ENCODE measurements around the gene CAMTA1.
A peak's percentile ranks its signal among the peaks of the same experiment; 100 is the strongest.

The CAMTA1 gene

DNA sequence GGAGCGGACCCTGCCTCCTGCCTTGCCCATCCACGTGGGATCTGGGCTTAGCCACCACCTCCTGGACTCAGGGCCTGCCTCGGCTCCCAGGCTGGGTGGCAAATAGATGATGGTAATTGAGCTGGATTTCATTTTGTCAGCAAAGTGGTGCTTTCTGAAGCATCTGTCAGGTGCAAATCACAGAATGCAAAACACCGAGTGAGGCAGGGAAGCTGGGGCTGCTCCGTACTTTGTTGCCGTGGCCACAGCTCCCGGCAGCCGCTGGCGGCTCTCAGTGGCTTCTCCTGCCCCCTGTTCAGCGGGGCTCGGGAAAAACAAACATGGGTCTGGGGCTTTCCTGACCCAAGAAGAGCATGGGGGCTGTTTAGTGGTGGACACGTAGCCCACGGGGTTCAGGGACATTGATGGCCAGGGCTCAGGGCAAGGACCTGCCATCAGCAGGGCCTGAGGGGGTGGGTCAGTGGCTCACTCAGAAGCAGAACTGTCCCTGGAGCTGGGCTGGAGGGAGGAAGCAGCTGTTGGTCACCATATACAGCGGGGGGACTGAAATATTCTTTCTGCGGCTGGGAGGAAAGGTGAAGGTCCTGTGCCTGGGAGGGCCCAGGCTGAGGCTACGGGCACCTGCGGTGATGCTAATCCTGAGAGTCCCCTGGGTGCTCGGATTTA, 855.8 kb downstream of the CAMTA1 start:
- no peak for DNase-seq (ENCODE audit: low read depth)

- no peak for DNase-seq (ENCODE audit: low read depth)
These were observed 856.5 kb downstream of the CAMTA1 start for GRCh38 chr1:7641587-7642417.

DNA sequence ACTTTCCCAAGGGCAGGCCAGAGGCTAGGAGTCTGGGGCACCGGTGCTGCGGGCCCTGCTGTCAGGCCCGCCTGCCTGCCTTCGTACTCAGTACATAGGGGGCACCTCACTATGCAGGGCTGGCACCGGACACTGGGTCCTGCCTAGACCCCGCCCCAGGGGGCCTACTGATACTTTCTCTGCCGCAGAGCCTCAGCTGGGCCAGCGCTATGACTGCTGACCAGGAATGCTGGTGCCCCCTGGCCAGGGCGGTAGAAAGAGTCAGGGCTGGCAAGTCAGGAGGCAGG, 857.1 kb downstream of the CAMTA1 start:
- no peak for DNase-seq (ENCODE audit: low read depth)

DNA sequence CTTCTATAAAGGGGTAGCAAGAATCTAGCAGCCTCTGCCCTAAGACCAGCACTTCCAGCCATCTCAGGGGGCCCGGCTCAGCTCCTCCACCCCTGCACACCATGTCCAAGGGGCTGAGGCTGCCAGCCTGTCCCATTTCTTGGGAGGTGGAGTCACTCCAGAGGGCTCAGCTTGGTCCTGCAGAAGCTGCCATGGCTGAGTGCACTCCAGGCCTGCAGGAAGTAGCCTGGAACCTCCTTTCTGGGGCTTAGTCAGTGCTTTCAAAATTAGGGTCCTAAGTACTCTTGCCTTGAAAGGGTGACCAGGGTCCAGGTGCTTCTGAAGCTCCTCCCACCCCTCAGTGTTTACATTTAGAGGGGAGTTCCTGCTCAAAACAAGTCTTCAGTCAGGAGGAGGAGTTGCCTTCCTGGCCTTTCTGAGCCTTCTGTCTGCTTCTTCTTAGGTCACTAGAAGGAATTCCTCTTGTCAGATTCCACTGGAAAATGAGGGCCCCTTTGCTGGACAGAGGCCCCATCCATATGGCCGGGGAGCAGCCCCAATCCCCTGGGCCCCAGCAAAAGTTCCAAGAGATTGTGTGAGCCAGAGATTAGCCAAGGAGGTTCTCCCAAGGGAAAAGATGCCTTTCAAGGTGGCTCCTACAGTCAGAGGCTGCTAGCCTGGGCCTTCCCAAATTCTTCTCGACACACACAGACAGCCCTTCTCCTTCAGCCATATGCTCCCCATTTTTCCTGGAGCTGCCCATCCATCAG, 857.7 kb downstream of the CAMTA1 start:
- DNase-seq (ENCODE audit: low read depth), result no peak

GRCh38 chr1:7643530-7643929, 858.3 kb downstream of the CAMTA1 start:
- DNase-seq (ENCODE audit: low read depth), result no peak

- no peak for DNase-seq (ENCODE audit: low read depth)
These were observed 858.8 kb downstream of the CAMTA1 start for GRCh38 chr1:7644086-7644485.

- DNase-seq (ENCODE audit: low read depth), result peak; percentile 21
These were observed 859.9 kb downstream of the CAMTA1 start for GRCh38 chr1:7644961-7645750.

DNA sequence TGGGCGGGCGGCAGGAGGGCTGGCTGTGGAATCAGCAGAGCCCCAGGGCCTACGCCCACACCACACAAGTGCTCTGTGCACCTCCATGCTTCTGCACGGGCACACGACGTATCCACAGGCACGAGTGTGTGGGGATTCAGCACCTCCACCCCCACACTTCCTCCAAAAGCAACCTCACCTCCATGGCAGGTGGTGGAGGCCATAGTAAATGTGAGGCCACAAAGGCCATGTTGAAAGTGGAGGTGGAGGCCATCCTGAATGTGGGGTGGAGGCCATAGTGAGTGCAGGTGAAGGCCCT, 860.4 kb downstream of the CAMTA1 start:
- no peak for DNase-seq (ENCODE audit: low read depth)

DNA sequence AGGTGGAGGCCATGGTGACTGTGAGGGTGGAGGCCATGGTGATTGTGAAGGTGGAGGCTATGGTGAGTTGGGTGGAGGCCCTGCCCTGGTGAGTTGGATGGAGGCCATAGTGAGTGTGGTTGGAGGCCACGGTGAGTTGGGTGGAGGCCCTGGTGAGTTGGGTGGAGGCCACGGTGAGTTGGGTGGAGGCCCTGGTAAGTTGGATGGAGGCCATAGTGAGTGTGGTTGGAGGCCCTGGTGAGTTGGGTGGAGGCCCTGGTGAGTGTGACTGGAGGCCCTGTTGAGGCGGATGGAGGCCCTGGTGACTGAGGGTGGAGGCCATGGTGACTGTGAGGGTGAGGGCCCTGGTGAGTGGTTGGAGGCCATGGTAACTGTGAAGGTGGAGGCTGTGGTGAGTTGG, 860.9 kb downstream of the CAMTA1 start:
- DNase-seq (ENCODE audit: low read depth), result no peak

- peak; percentile 21 for DNase-seq (ENCODE audit: low read depth)
These were observed 862.0 kb downstream of the CAMTA1 start for GRCh38 chr1:7646981-7647901.

DNA sequence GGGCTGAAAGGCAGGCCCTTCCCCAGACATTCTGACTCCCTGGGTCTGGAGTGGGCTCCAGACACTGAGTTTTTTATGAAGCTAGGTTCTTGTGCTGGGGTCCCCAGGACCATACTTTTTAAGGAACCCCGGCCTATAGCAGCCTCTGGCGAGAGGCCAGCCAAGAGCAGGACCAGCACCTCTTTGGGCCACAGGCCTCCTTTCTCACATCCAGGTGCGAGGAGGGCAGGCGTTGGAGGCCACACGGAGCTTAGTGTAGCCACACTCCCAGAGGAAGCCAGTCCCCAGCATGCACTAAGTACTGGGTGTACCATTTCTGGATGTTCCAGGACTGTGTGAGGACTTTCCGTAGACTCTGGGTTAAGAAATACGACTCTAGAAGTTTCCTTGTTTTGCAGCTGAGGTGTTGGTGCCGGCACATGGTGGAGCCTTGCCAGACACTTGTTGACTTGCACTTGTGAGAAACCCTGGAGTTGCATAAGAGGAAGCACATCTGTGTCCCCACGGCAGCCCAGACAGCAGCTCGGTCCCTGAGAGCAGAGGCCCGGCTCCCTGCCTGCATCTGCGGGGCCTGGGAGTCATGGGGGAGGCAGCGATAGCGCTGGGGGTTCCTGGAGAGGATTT, 863.6 kb downstream of the CAMTA1 start:
- peak; percentile 15 for DNase-seq (ENCODE audit: low read depth)

DNA sequence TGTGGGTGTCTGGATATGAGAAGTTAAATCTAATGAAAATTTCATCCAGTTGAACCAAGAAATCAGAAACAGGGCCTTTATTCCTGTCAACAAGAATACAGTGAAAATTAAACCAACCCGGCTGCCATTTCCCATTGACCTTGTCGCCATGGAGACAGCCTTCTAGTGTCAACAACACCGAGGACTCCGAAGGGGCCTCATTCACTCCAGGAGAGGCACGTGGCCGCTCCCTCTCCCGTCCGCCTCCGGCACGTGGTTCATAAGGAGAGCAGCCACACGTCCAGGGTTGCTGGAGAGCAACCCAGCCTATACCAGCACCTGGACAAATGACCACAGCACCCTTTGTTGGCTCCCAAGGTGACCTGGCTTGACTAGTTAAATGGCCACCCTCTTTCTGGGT, 865.5 kb downstream of the CAMTA1 start:
- no peak for DNase-seq (ENCODE audit: low read depth)

- no peak for DNase-seq (ENCODE audit: low read depth)
These were observed 865.9 kb downstream of the CAMTA1 start for GRCh38 chr1:7651203-7651602.

DNA sequence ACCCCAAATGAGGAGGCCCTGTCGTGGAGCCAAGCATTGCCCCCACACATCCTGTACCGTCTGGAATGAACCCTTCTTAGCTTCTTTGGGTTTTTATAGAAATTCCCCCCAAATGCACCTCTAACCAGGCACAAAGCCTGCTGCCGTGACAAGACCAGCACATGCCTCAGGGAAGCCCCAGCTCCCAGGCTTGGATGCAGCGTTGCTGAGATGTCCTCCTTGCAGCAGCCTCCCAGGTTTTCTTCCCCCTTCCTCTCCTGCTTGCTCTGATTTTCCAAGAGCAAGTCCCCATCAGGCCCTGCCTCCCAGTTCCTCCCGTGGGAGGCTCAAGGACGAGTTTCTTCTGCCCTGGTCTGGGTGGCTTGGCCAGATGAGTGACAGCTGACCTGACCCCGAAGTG, 866.8 kb downstream of the CAMTA1 start:
- DNase-seq (ENCODE audit: low read depth), result no peak

GRCh38 chr1:7652515-7653098, 867.4 kb downstream of the CAMTA1 start:
- DNase-seq (ENCODE audit: low read depth), result no peak

DNA sequence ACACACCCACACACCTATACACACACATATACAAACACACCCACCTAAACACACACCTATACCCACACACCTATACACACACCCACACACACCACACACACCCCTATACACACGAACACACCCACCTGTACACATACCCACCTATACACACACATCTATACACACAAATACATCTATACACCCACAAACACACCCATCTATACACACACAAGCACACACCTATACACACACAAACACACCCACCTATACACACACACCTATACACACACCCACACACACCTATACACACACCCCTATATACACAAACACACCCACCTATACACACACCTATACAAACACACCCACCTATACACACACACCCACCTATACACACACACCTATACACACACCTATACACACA, 869.5 kb downstream of the CAMTA1 start:
- DNase-seq (ENCODE audit: low read depth), result no peak

DNA sequence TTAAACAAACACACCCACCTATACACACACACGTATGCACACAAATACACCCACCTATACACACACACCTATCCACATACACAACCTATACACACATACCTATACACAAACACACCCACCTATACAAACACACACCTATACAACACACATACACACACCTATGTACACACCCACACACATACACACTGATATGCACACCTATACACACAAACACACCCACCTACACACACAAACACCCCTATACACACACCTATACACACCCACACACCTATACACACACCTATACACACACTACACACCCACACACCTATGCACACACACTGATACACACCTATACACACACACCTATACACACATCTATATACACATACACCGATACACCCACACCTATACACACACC, 870.1 kb downstream of the CAMTA1 start:
- no peak for DNase-seq (ENCODE audit: low read depth)

DNA sequence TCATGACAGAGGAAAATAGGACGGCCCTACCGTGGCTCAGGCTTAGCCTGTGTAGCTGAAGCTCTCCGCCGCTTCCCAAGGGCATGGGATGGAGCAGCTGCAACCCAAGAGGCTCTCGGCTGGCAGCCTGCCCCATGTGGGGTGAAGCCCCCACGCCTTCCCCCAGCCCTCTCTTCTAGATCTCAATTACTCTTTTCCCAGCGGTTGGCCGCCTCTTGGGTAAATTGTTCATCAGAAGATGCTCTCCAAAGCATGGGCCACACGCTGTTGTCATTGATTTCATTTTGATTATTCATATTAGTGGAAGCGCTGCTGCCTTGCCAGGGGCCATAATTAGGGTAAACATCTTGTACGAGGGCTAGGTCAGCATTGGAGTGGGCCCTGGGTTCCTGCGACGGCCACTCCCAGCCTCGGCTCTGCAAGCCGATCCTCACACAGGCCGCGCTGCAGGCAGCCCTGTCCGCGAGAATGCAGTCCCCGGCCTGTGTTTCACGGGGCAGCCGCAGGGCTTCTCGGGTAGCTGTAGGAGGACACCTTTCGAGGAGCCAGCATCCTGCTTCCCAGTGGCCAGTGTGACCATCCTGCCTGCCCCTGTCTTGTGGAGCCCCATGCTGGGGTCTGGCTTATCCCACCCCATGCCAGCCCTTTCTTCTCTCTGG, 871.4 kb downstream of the CAMTA1 start:
- DNase-seq (ENCODE audit: low read depth), result no peak

- DNase-seq (ENCODE audit: low read depth), result no peak
These were observed 872.2 kb downstream of the CAMTA1 start for GRCh38 chr1:7657287-7658016.
